GM19468 (cell line): Measurements from ENCODE around the gene GPI.
"Not testable (repeated sequence)": the region's sequence is repeated elsewhere in the genome, so short reads cannot be mapped to it uniquely, and the experiment has no call there.

ENCODE experiments used
- ATAC-seq: cut with Tn5 transposase; IDR thresholded peaks from one replicate; pipeline ENCODE4 v1.9.1; 2021; ENCODE audit warnings: mild to moderate bottlenecking, moderate library complexity, moderate number of reproducible peaks; ENCODE audit not compliant: unreplicated experiment; ENCODE audit errors: extremely low read depth

GPI gene

DNA sequence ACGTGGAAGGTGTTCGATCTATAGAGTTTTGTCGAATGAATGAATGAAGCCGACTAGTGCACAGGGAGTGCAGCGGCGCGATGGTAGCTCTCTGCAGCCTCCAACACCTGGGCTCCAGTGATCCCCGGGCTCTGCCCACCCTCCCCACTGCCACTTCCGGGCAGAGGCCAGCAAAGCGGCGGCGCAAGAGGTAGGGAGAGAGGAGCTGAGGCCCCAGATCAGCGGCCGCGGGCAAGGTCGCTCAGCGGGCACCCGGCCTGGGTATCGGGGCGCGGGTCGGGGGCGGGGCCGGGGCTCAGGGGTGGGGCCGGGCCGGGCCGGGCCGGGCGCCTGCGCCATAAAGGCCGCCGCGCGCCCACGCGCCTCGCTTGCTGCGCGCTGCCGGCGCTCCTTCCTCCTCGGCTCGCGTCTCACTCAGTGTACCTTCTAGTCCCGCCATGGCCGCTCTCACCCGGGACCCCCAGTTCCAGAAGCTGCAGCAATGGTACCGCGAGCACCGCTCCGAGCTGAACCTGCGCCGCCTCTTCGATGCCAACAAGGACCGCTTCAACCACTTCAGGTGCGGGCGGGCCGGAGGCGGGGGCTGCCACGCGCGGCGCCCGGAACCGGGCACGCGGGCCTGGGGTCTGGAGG is at the start of gene GPI:
Gene GPI, plus strand, starts transcription at position 367 of the 633 bp plus-strand sequence. Its CDS starts 71 bp downstream, at position 438.
- no peak for ATAC-seq

DNA sequence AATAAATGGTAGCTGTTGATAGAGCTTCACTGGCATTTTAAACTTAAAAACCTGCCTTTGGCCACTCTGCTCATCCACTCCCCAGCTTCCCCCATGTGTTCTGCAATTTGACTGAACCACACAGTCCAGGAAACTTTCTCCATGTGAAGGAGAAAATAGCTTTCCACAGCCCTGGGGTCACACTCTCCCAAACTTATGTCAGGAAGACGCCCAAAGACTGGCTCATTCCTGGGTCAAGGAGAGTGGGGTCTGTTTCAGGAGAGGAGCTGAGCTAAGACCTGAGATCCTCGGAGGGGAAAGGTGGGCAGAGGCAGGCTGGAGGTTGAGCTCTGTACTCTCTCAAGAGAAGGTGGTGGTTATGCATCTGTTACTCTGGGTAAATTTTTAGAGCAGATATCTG is 48.7 kb upstream of the GPI start:
- no peak for ATAC-seq

DNA sequence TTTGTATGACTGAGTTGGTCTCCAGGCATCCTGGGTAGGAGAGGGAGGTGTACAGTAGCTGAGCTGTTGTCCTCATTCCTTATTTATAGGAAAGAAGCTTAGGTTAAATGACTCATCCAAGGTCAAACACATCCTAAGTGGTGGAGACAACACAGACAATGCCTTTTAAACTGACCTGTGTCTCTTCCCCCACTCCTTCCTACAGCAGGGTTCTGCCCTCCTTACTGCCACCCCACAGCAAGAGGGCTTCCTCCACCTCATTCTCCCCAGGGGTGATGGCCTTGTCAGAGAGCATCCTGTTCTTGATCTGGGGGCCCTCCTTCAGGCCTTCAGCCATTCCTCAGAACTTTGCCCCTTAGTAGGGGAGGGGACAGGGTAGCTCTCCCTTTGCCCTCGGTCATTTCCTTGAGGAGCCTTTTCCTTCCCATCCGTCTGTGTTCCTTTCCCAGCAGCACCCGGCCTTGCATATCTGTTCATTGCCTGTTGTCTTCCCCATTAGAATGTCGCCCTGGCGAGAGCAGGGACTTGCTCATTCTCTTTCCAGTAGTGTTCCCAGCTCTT is 48.2 kb upstream of the GPI start:
- ATAC-seq = no peak

DNA sequence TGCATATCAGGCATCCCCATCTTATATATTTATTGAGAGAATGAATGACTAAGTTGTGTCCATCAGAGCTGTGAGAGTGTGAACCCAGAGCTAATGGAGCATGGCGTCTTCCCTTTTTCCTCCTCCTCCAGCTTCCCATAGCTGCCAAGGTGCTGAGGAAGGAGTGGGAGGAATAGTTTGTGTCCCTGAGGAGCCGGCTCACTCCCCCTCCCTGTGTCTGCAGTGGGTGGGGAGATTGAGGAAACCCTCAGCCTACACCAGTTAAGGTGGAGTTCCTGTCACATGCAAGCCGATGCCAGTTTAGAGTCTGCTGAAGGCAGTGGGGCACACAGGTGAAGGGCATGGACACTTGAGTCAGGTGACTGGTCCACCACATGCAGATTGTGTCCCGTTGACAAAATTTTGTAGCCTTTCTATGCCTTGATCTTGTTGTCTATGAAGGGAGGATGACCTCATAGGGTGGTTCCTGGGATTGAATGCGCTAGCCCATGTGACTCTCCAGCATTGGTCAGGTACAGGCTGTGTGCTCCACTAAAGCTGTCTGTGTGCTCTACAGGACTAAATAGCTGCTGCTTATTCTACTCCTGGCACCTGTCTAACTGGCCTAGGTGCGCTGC is 47.6 kb upstream of the GPI start:
- no peak for ATAC-seq

DNA sequence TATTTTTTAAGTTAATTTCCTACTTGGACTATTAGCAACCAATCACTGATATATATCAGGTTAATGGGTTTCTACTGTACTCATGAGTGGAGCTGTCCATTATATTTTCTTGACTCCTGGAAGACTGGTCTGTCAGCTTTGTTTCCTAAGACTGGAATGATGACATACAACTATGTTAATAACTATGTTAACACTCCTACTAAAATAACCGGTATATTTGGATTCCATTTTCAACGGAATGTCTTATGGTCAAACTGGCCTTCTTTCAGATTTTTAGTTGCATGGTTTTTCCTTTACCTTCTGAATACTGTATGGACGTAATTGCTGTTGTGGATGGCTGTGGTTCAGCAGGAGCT is 45.8 kb upstream of the GPI start:
- ATAC-seq = no peak

DNA sequence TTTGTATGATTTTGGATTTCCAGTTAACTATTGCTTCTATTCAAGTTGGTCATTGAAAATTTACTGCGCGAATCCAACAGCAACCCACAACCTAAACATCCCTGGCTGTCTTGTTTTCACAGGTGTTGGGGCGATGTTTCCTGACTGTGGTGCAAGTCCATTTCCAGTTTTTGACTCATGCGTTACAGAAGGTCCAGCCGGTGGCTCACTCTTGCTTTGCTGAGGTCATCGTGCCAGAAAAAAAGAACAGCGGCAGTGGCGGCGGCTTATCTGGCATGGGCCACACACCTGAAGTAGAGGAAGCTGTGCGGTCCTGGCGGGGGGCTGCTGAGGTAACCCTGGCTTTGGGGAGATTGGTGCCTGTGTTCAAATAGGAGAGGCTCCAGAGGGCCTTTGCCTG is 45.2 kb upstream of the GPI start:
- no peak for ATAC-seq

DNA sequence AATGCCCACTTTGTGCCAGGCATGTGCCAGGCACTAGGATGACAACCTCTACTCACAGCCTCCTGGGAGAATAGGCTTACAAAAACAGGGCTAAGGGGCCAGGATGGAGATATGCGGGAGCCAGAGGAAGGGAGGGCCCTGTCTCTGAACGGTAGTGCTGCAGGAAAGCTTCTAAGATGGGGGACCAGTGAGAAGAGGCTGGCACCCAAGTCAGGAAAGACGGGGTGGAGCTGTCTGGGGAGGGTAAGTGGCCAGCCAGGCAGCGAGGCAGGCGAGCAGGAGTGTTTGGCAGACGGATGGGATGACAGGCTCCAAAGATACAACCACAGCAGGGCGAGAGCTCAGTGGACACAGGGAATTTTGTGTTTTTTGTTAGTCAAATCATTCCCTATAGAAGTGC is 44.7 kb upstream of the GPI start:
- no peak for ATAC-seq

DNA sequence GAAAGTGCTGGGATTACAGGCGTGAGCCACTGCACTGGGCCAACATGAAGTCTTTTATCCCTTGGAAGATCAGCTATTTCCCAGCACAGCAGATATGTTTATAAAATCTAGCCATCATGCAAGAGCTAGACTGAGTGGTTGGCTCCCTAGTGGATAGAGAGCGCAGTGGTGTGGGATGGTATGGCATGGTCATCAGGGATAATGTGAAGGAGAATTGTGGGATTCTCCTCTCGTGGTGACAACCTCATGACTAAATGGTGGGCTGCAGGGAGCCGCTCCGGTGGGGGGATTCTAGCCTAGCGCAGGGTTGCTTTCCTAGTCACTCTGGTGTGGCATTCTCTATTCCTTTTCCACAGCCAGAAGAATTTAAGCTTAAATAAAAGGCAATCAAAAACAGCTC is 43.3 kb upstream of the GPI start:
- no peak for ATAC-seq

DNA sequence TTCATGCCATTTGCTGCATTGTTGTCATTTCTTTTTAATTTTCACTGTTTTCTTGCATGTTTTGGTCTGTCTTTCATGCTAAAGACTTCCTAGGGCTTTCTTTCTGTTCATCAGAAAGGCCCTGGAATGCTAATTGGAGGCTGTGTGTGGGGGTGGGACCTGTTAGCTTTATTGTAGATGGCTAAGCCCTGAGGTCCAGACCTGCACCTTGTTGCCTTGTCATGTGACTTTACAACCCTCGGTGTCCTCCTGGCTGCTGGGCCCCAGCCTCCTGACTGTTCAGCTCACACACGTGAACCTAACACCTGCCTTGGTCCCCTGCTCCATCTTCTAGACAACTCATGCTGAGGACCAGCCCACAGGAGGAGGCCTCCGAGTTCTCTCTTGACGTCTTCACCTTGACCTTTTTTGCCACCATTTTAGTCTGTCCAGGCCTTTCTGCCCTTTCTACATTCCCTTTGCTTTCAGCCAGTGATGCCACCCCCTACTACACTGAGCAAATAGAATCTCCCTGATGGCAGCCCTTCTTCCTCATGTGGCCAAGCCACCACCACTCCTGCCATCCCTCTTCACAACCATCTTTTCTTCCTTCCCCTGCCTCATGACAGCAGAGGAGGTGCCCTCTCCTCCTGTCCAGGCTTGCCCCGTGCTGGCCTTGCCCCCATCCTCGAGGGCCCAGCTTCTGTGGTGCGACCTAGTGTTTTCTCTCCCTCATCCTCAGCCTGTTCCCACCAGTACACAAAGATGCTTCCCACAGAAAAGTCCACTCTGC is 41.4 kb upstream of the GPI start:
- no peak for ATAC-seq

DNA sequence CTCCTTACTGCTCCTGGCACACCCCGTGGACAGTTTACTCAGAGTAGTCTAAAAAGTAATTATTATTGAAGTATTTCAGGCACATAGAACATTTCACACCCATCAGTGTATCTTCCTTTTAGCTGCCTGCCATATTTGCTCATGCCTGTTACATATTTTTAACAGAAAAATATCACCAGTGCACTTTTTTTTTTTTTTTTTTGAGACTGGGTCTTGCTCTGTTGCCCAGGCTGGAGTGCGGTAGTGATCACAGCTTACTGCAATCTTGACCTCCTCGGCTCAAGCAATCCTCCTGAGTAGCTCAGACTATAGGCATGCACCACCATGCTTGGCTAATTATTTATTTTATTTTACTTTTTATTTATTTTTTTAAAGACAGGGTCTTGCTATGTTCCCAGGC is 40.7 kb upstream of the GPI start:
- no peak for ATAC-seq

DNA sequence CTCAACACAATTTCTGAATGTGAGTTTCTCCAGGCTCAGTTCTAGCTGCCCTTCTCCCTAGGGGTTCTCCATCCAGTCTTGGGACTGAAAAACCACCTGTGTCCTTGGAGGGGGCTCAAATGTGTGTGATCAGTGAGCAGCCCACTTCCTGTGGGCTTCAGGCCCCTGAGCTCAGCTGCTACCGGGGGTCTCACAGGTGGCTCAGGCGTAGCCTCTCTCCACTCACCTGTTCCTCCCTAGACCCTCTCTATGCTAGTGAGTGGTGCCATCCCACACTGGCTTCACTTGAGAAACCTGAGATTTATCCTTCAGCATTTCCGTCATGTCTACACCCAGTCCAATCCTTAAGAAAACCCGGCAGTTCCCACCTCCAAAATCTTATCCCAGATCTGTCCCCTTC is 39.8 kb upstream of the GPI start:
- ATAC-seq = no peak

DNA sequence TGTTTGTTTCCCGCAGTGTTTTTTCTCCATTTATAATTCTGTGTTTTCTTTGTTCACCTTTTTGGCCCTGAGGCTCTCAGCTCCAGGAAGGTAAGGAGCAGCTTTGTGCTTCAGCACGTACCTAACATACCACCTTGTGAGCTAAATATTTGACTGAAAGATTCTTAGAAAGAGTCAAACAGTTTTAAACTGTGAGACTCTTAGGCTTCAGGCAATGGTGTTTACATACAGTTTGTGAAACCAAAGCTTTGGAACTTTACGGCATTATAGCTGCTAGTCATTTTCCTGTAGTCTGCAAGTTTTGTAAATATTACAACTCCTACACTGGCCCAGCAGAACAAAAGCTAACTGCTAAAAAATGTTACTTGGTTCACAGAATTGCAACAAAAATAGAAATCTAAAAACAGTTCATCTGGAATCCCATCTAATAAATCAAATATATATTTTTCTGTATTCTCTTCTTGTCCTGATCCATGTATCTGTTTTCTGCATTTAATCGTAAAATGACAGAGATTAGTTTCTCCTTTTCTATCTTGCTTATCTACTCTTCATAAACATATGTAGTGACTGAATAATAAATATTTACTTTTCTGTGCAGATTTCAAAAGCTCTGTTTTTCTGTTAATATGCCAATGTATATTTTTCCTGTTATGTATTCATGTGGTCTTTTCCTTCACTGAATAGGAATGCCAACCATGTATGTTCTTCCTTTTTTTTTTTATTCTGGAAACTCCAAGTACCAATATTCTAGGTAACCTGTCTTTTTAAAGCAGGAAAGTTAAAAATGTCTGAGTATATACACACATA is 38.8 kb upstream of the GPI start:
- ATAC-seq = no peak

DNA sequence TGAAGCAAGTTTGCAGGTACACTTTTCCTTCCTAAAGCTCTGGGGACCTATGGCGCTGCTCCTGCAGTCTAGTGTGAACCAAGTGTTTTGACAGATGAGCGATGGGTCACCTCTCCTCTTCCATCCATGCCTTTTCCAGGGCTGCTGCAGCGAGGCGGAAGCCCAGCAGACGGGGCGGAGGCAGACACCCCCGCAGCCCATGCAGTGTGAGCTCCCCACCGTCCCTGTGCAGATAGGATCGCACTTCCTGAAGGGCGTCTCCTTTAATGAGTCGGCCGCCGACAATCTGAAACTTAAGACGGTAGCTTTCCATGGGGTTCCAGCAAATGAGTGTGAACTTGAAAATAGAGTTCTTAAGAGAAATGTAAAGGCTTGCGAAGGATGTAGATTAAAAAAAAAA is 37.1 kb upstream of the GPI start:
- ATAC-seq = no peak

DNA sequence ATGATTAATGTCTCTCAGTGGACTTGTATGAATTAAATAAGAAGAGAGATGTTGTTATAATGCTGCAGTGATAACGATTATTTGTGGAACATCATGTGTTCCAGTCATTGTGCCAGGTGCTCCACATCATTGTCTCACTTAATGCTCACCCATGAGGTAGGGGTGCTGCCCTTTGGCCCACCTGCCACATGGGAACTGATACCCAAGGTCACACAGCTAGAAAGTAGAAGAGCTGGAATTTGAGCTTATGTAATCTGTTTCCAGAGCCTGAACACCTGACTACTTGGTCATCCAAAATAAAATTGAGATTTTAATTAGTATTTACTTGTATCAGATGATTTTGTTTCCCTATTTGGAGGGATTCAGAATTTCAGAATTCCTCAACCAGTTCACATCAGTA is 36.0 kb upstream of the GPI start:
- no peak for ATAC-seq

DNA sequence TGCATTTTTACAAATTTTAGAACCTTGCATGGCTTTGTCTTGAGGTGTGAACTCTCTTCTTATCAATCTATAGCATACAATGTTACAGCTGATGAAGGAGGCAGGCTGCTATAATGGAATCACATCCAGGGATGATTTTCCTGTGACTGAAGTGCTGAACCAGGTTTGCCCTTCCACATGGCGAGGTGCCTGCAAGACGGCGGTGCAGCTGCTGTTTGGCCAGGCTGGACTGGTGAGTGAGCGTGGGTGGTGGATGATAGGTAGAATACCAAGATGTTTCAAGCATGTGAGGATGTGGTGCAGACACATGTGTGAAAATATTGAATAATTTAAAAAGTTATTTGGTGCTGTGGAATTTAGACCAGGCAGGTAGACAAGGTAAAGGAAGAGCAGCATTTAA is 34.9 kb upstream of the GPI start:
- no peak for ATAC-seq

DNA sequence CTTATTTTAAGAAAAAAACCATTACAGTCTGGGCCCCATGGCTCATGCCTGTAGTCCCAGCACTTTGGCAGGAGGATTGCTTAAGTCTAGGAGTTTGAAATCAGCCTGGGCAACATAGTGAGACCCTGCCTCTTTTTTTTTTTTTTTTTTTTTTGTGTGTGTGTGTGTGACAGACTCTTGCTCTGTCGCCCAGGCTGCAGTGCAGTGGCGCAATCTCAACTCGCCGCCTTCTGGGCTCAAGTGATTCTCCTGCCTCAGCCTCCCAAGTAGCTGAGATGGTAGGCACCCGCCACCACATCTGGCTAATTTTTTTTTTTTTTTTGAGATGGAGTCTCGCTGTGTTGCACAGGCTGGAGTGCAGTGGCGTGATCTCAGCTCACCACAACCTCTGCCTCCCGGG is 34.4 kb upstream of the GPI start:
- not testable (repeated sequence) for ATAC-seq

DNA sequence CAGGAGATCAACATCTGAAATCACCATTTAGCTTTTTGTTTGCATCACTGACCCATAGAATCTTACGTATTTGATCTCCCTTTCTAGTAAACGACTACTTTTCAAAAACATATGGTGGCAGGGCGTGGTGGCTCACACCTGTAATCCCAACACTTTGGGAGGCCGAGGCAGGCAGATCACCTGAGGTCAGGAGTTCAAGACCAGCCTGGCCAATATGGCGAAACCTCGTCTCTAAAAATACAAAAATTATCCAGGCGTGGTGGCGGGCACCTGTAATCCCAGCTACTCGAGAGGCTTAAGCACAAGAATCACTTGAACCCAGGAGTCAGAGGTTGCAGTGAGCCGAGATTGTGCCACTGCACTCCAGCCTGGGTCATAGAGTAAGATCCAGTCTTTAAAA is 33.4 kb upstream of the GPI start:
- not testable (repeated sequence) for ATAC-seq

DNA sequence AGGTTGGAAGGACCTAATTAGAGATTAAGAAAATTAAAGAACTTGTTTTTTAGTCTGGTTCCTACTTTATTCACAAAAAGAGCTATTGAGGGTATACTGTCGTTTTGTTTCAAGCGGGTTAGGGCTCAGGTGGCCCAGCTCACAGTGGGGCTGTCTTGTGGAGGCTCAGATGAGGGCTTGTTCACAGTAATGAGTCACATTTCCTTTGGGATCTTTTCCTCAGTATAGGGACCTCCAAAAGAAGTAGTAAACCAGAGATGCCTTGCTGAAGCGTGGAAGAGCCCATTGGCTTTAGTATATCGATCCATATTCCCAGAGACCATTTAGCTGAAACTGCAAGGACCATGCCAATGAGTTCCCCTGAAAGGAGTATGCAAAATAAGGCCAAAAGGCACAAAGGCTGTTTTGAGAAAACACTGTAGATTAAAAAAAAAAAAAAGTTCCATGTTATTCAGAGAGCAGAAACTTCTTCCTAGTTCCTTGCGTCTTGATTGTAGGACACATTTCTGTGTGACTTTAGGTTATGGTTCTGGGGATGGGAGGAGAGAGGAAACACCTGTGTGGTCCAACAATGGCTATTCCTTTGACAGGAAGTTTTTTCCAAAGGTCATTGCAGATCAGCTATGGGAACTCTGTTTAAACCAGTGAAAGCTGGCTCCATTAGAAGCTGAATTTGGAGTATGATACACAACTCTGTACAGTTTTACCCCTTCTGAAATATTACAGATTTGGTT is 32.8 kb upstream of the GPI start:
- ATAC-seq = no peak

DNA sequence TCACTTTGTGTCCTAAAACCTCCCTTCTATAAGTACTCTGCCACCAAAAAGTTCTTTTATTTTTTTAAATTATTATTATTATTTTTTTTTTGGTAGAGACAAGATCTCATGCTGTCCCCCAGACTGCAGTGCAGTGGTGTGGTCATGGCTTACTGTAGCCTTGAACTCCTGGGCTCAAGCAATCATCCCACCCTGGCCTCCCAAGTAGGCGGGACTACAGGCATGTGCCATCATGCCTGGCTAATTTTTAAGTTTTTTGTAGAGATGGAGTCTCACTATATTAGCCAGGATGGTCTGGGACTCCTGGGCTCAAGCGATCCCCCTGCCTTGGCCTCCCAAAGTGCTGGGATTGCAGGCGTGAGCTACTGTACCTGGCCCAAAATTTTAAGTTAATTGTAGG is 29.1 kb upstream of the GPI start:
- ATAC-seq = no peak

DNA sequence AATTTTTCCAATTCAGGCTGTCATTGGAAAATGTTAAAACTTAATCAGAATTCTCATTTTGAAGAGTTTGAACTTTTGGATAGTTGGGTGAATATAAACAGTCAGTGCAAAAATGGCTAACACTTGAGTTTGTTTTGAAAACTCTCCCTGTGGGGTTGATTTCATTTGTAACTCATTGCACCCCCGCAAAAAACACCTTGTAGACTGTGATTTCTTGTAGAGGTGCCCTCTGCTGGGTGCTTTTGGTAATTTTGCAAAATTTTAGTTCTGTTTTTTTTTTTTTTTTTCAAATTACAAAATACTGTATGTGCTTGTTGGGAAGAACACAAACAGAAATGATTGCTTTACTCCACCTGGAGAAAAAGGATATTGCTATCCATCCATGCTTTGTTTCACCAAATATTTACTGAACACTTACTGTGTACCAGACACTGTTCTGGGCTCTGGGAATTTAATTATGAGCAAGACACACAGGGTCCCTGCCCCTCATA is 28.2 kb upstream of the GPI start:
- no peak for ATAC-seq
